Astrocyte (in vitro differentiated cells and primary cell): ENCODE measurements around the gene NR3C1. TPM values are rescaled to one million over a fixed set of nuclear protein-coding genes. Genes with fewer than 3 reads are reported as not detected.

Experiments used
- DNase-seq: peaks from one replicate; pipeline ENCODE4 v3.0.0-alpha.2; 2010; ENCODE audit warnings: low read depth
- FAIRE-seq: peaks from 2 replicates; lab custom pipeline; 2011; peaks lifted over from hg19 to GRCh38; lab: Jason Lieb, UNC
- H2AFZ ChIP-seq: 2 replicates; pipeline ENCODE4 v1.6.0; 2012; ENCODE audit warnings: low read depth, low read length, inconsistent platforms
- H3K27ac ChIP-seq: 2 replicates; pipeline ENCODE4 v1.5.1; 2011; ENCODE audit warnings: low read depth, low read length, inconsistent platforms
- H3K27me3 ChIP-seq: 2 replicates; pipeline ENCODE4 v1.6.0; 2011; ENCODE audit warnings: low read length, inconsistent platforms; ENCODE audit not compliant: insufficient read depth
- H3K36me3 ChIP-seq: 2 replicates; pipeline ENCODE4 v1.5.1; 2011; ENCODE audit warnings: low read length, inconsistent platforms; ENCODE audit not compliant: insufficient read depth
- H3K4me1 ChIP-seq: 2 replicates; pipeline ENCODE4 v1.5.1; 2011; ENCODE audit warnings: low read length, inconsistent platforms; ENCODE audit not compliant: insufficient read depth
- H3K4me2 ChIP-seq: 2 replicates; pipeline ENCODE4 v1.6.0; 2012; ENCODE audit warnings: low read length, inconsistent platforms
- H3K4me3 ChIP-seq: 2 replicates; pipeline ENCODE4 v1.5.1; 2011; ENCODE audit warnings: low read depth, mild to moderate bottlenecking, low read length, inconsistent platforms; ENCODE audit not compliant: insufficient read depth
- H3K79me2 ChIP-seq: 2 replicates; pipeline ENCODE4 v1.6.0; 2012; ENCODE audit warnings: mild to moderate bottlenecking, low read length, inconsistent platforms; ENCODE audit not compliant: insufficient read depth
- H3K9ac ChIP-seq: 2 replicates; pipeline ENCODE4 v1.6.0; 2012; ENCODE audit warnings: mild to moderate bottlenecking, low read length, inconsistent platforms
- H3K9me3 ChIP-seq: 2 replicates; pipeline ENCODE4 v1.5.1; 2012; ENCODE audit warnings: low read depth, mild to moderate bottlenecking, low read length, inconsistent platforms; ENCODE audit not compliant: insufficient read depth
- H4K20me1 ChIP-seq: 2 replicates; pipeline ENCODE4 v1.6.0; 2012; ENCODE audit warnings: low read length, inconsistent platforms; ENCODE audit not compliant: insufficient read depth
- H3K27ac Mint-ChIP-seq: one replicate; pipeline ENCODE4 v1.8.0; 2021; ENCODE audit warnings: mild to moderate bottlenecking, mixed read lengths; ENCODE audit not compliant: unreplicated experiment
- H3K27me3 Mint-ChIP-seq: one replicate; pipeline ENCODE4 v1.8.0; 2021; ENCODE audit warnings: low read depth, mixed read lengths; ENCODE audit not compliant: unreplicated experiment
- H3K36me3 Mint-ChIP-seq: one replicate; pipeline ENCODE4 v1.8.0; 2021; ENCODE audit warnings: low read depth, mixed read lengths; ENCODE audit not compliant: unreplicated experiment
- H3K4me1 Mint-ChIP-seq: one replicate; pipeline ENCODE4 v1.8.0; 2021; ENCODE audit warnings: low read depth, mixed read lengths; ENCODE audit not compliant: unreplicated experiment
- H3K4me3 Mint-ChIP-seq: one replicate; pipeline ENCODE4 v1.8.0; 2021; ENCODE audit warnings: mild to moderate bottlenecking, moderate library complexity, mixed read lengths; ENCODE audit not compliant: unreplicated experiment
- H3K9me3 Mint-ChIP-seq: one replicate; pipeline ENCODE4 v1.8.0; 2021; ENCODE audit warnings: mild to moderate bottlenecking, mixed read lengths; ENCODE audit not compliant: unreplicated experiment
- CTCF ChIP-seq: IDR thresholded peaks from 2 replicates; pipeline ENCODE4 v1.5.1; 2011; ENCODE audit warnings: low read depth, mild to moderate bottlenecking, inconsistent platforms, low read length, moderate library complexity; ENCODE audit not compliant: insufficient read depth
- EZH2 ChIP-seq: IDR thresholded peaks from 2 replicates; pipeline ENCODE4 v1.6.1; 2012; ENCODE audit warnings: mild to moderate bottlenecking, low read length, inconsistent platforms; ENCODE audit not compliant: insufficient read depth
- total RNA-seq: library from RNA; stranded (reverse); gene quantifications from 2 replicates; pipeline ENCODE4 v1.2.1, GENCODE V29; 2021

NR3C1 gene
- total RNA-seq, 1 donor from 2014 or later: 35.4 TPM

DNA sequence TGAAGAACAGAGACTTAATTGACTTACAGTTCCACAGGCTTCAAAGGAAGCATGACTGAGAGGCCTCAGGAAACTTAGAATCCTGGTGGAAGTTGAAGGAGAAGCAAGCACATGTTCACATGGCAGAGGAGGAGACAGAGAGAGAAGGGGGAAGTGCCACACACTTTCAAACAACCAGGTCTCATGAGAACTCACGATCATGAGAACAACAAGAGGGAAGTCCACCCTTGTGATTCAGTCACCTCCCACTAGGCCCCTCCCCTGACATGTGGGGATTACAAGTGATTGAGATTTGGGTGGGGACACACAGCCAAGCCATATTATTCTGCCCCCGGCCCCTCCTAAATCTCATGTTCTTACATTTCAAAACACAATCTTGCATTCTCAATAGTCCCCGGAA lies 19.5 kb downstream of the NR3C1 start:
- Histone ChIP-seq H3K9ac (no peak overlapping the region), H3K4me3 (no peak overlapping the region), H3K4me1 (peaks cover 6% of the 10 kb centered on the region), H3K4me2 (no peak overlapping the region), H3K27ac (no peak overlapping the region), H3K36me3 (no peaks in the 10 kb centered on the region), H3K9me3 (peaks cover 11% of the 10 kb centered on the region), H3K79me2 (peaks cover 96% of the 10 kb centered on the region), H2AFZ (no peak overlapping the region), H4K20me1 (peaks cover 69% of the 10 kb centered on the region), H3K27me3 (no peaks in the 10 kb centered on the region)
- no peak for FAIRE-seq
- DNase-seq: no peak
- TF ChIP-seq CTCF: no peak
- Mint-ChIP-seq H3K36me3 (peaks cover 28% of the 10 kb centered on the region), H3K4me1 (peaks cover 9% of the 10 kb centered on the region), H3K9me3 (peaks cover 25% of the 10 kb centered on the region), H3K27me3 (no peaks in the 10 kb centered on the region), H3K4me3 (no peak overlapping the region), H3K27ac (no peak overlapping the region)

DNA sequence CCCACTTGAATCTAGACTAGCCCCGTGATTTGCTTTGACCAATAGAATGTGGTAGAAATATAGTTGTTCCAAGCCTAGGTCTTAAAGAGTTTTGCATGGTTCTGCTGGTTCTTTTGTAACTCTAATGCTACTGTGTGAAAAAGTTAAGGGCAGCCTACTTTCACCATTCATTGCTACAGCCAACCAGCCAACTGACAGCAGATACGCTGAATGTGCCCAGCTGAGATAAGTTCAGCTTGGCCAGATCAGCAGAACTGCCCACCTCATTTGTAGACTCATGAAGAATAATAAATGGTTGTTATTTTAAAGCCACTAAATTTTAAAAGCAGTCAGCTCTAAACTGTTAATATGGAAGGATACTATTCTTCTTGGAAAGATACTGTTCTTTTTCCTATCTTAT lies 23.9 kb downstream of the NR3C1 start:
- TF ChIP-seq EZH2: no peak
- no peak for TF ChIP-seq CTCF
- no peak overlapping the region for H3K4me3 Mint-ChIP-seq
- peaks cover 24% of the 10 kb centered on the region for H3K4me1 Mint-ChIP-seq
- no peaks in the 10 kb centered on the region for H3K36me3 ChIP-seq
- no peaks in the 10 kb centered on the region for H3K27me3 ChIP-seq
- H3K27ac Mint-ChIP-seq: no peak overlapping the region
- no peak overlapping the region for H2AFZ ChIP-seq
- H4K20me1 ChIP-seq: peaks cover 68% of the 10 kb centered on the region
- H3K27me3 Mint-ChIP-seq: no peaks in the 10 kb centered on the region
- H3K79me2 ChIP-seq: peaks cover 100% of the 10 kb centered on the region
- no peak overlapping the region for H3K4me2 ChIP-seq
- no peak overlapping the region for H3K4me3 ChIP-seq
- peaks cover 10% of the 10 kb centered on the region for H3K36me3 Mint-ChIP-seq
- peaks cover 2% of the 10 kb centered on the region for H3K9me3 ChIP-seq
- no peak for FAIRE-seq
- no peak overlapping the region for H3K27ac ChIP-seq
- peaks cover 16% of the 10 kb centered on the region for H3K4me1 ChIP-seq
- H3K9me3 Mint-ChIP-seq: peaks cover 9% of the 10 kb centered on the region
- H3K9ac ChIP-seq: no peak overlapping the region
- DNase-seq: no peak

DNA sequence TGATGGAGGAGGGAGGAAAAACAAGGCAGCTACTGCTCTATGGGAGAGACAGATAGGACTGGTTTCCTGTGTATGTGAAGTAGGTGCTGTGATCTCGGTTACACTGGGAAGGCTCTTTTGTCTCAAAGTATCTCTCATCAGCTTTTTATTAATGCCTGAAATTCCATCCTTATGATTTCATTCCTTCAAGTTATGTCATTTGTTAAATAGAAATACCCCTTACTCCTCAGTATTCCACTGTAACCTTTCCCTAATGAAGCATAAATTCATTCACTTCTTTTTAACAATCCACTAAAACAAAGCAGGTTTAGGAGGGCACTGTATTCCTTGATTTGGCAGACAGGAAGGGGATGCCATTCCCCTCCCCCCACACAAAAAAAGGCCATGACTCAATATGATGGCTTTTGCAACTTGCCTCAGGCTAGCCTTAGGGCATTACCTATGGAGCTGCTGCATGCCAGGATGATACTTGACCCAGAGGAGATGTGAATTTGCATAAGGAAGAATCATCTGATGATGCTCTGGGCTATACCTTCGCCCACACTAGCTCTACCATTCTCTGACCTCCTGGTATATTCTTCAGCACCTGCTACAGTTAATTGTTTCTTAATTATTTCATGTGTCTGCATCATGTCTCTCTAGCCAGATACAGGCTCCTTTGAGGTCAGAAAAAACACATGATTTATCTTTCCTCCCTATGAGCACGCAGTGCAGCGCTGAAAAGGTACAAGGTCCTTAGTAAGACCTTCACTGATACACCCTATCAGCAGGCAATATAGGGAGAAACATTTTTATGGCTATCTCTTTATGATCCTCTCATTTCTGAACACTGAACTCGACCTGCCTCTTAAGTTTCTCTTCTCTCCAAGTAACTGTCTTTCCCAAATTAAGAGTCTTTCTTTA lies 26.3 kb downstream of the NR3C1 start:
- Histone ChIP-seq H3K79me2 (peaks cover 98% of the 10 kb centered on the region), H2AFZ (no peak overlapping the region), H3K4me3 (no peak overlapping the region), H3K9ac (no peak overlapping the region), H3K36me3 (no peaks in the 10 kb centered on the region), H3K9me3 (no peaks in the 10 kb centered on the region), H3K4me1 (peaks cover 16% of the 10 kb centered on the region), H4K20me1 (peaks cover 63% of the 10 kb centered on the region), H3K27ac (peak overlapping the region; percentile 8), H3K27me3 (no peaks in the 10 kb centered on the region), H3K4me2 (peak overlapping the region; percentile 20)
- Mint-ChIP-seq H3K4me3 (no peak overlapping the region), H3K4me1 (peaks cover 27% of the 10 kb centered on the region), H3K9me3 (no peaks in the 10 kb centered on the region), H3K27ac (peak overlapping the region; percentile 88), H3K36me3 (no peaks in the 10 kb centered on the region), H3K27me3 (no peaks in the 10 kb centered on the region)
- no peak for TF ChIP-seq EZH2
- no peak for TF ChIP-seq CTCF
- FAIRE-seq (no peak), DNase-seq (peak; percentile 77)
